SK-N-MC (cell line): ENCODE measurements around the gene STX11.

ENCODE experiments used
- EZH2 ChIP-seq: fragments of 200-600 bp; sonication (generic); IDR thresholded peaks from one replicate; pipeline ENCODE4 v1.6.1; 2017; ENCODE audit warnings: antibody characterized with exemption
- POLR2AphosphoS5 ChIP-seq: IDR thresholded peaks from 2 replicates; pipeline ENCODE4 v1.6.1; 2012; ENCODE audit warnings: mild to moderate bottlenecking, low read depth, low read length, borderline replicate concordance

GRCh38 chr6:144104488-144104887 is 45.8 kb upstream of the STX11 start:
- TF ChIP-seq EZH2: no peak
- TF ChIP-seq POLR2AphosphoS5: no peak
